GM18909 (cell line): ENCODE results near the gene LRRC72.
"Not testable (repeated sequence)": the region's sequence is repeated elsewhere in the genome, so short reads cannot be mapped to it uniquely, and the experiment has no call there.

Experiments used
- ATAC-seq: cut with Tn5 transposase; IDR thresholded peaks from one replicate; pipeline ENCODE4 v1.9.1; 2021; ENCODE audit warnings: mild to moderate bottlenecking; ENCODE audit not compliant: unreplicated experiment, poor library complexity

LRRC72 gene

DNA sequence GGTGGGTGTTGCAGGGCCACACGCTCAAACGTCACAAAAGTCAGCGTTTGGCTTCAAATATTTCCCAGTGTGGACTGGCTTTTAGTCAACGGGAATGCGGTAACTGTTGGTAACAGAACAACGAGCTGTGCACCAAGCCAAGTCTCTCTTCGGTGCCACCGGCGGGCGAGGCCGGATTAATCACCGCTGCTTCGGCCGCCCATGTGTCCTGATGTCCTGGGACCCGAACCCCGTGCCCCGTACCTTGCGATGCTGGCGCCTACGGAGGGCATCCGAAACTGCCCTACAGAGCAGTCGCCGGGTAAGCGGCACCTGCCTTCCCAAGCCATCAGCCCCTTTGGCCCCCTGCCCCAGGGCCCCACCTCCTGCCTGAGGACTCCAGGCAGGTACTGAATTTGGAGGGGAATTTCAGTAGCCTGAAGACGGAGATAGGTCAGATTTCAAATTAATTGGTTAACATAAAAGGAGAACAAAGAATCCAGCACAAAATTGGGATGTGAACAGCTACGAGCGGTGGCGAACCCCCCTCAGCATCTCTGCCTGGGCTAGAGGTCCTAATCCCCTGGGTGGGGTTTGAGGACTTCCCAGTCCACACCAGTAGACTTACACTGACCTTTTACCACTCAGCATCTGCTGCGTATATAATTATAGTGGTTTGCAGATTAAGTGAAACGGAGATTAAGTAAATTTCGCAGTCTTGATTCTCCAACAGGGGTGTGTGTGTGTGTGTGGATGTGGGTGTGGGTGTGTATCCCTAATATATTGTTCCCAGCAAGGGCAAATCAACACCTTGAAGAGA, at the start of gene LRRC72:
TSS of gene LRRC72 (plus strand) at position 84 of the 799 bp plus-strand sequence. CDS start at position 212, 128 bp downstream.
- no peak for ATAC-seq

- ATAC-seq: no peak
Observed at GRCh38 chr7:16479161-16479560, 47.5 kb upstream of the LRRC72 start.

DNA sequence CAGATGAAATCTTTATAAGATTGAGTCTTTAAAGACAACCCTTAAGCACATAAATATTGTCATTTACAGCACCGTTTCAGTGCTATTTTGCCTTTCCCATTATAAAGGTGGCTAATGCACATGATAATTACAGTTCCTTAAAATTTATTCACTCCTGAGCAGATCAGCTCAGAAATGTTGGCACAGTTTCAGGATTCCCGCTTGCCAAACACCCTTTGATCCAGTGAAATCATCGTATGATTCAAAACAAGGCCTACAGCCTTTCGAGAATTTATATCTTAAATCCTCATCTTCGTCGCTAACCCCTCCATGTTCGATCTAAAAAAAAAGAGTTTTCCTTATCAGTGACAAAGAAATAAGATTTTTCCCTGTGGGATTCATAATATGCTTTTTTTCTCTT, 47.0 kb upstream of the LRRC72 start:
- no peak for ATAC-seq

- ATAC-seq: no peak
Observed at GRCh38 chr7:16484453-16485158, 42.0 kb upstream of the LRRC72 start.

DNA sequence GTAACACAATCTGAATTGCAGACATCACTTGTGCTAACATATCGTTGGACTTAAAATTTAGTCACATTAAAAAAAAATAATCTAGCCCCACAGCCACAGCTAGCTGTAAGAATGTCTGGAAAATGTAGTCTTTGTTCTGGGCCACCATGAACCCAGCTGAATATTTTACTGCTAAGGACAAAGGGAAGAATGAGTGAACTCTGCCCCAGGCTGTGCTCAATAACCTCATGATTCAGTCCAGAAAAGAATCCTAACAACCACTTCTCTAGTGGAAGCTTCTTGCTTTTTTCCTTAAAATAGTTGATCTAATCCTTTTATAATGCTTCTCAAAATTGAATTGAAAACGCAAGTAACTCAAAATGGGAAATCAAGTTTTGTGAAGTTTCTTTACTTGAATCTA, 35.5 kb upstream of the LRRC72 start:
- no peak for ATAC-seq

- ATAC-seq: no peak
Observed at GRCh38 chr7:16492513-16493062, 34.0 kb upstream of the LRRC72 start.

- no peak for ATAC-seq
Observed at GRCh38 chr7:16493266-16493665, 33.4 kb upstream of the LRRC72 start.

- no peak for ATAC-seq
Observed at GRCh38 chr7:16494551-16494950, 32.1 kb upstream of the LRRC72 start.

DNA sequence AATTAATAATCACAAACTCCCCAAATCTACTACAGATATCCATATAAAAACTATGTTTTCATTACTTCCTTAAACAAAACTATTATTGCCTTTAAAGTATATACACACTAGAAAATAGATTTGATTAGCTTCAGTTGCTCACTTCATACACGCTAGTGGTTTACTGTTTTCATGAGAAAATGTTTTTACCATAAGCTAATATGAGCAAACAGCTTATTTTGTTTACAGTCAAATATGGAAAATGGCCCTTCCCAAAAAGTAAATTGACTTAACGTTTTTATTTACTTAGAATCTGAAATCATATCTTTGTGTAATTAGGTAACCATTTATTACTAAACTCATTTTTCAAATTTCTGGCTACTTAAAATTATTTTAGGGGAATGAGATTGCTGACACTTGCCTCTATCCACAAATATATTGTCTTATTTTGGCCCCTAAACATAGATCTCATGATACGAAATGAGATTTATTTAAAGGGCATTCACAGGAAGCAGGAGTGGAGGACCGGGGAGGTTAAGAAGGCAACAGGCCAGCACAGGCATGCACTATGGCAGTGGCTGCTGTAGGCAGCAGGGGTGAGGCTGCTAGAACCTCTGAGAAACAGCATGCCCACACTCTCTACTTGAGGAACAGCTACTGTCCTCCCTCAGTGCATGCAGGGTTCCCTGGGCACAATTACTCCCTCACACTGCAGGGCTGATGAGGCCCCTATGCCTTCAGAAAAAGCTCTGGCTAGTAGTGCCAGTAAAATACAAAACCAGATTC, 31.5 kb upstream of the LRRC72 start:
- ATAC-seq: no peak

DNA sequence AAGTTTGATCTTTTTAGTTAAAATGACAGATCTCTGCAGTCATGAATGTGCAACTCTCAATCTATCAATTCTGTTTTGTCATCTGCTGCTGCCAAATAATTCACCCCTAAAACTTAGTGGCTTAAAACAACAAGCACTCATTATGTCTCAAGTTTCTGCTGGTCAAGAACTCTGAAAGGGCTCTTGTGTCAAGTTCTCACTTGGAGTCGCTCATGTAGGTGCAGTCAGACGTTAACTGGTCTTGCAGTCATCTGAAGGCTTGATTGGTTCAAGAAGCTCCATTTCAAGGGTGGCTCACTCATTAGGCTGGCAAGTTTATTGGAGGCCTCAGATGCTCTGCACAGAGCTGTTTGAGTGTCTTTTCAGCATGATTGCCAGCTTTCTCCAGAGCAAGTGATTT, 28.5 kb upstream of the LRRC72 start:
- ATAC-seq: no peak

DNA sequence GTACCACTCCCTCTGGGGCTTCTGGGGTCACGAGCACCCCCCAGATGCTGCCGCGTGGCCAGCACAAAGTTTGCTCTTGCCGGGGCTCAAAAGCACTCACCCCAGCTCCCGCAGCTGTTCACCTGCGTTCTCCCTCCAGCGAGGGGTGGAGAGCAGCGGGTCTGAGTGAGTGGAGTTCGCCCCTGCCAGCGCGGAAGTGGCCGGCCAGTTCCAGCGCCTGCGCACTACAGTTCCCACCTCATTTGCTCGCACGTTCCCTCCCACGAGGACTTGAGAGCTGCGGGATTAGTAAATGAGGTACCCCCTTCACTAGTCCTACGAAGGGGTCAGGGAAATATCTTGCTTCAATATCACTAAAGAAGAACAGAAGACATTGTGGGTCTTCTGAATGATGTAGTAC, 24.3 kb upstream of the LRRC72 start:
- no peak for ATAC-seq

GRCh38 chr7:16504019-16504418, 22.6 kb upstream of the LRRC72 start:
- no peak for ATAC-seq

DNA sequence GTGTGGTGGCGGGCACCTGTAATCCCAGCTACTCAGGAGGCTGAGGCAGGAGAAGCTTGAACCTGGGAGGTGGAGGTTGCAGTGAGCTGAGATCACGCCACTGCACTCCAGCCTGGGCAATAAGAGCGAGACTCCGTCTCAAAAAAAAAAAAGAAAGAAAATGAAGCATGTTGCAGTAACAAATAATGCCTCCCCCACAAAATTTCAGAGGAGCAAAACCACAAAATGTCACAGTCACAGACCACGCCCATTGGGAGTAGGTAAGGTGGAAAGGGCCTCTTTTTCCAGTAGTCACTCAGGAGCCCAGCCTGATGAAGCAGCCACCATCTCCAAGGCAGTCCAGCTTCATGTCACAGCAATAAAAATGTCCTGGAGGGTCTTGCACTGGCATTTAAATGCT, 20.2 kb upstream of the LRRC72 start:
- not testable (repeated sequence) for ATAC-seq

DNA sequence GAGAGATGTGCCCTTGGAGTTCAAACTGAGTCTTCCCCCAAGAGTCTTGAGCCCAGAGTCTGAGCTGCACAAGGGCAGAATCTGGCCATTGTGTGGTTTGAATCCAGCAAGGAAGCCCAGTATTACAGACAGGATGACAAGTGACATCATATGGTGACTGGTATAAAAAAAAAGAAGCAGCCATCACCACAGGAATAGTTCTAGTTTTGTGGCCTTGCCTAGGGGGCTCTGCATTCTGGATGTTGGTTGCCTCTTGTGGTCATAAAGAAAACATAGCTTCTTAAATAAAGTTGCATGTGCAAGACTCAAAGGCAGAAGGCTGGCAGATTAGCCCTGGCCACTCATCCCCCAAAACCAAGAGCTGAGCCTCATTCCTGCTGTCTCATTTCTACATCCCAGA, 16.8 kb upstream of the LRRC72 start:
- ATAC-seq: no peak

- ATAC-seq: no peak
Observed at GRCh38 chr7:16511314-16511713, 15.3 kb upstream of the LRRC72 start.

DNA sequence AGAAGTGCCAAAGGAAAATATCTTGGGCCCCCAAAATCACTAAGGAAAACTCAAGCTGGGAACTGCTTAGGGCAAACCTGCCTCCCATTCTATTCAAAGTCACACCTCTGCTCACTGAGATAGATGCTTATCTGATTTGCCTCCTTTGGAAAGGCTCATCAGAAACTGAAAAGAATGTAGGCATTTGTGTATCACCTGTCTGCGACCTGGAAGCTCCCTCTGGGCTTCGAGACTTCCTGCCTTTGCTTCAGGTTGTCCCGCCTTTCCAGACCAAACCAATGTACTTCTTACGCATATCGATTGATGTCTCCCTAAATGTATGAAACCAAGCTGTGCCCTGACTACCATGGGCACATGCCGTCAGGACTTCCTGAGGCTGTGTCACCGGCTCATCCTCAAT, 14.5 kb upstream of the LRRC72 start:
- ATAC-seq: no peak

DNA sequence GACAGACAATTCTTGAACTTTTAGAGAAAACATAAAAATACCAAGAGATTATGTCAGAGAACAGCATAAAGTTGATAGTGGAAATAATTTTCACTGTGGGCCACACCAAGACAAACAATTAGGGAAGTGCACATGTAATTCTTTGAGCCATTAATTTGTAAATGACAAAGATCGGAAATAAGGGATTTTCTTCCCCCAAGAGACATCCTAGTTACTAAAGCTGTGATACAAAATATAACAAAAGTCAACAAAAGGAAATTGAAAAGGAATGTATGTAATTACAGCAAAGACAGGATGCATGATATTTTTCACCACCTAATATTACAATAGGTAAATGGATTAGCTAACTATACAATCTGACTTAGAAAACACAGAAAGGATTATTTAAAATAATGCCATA, 12.4 kb upstream of the LRRC72 start:
- ATAC-seq: no peak

- ATAC-seq: no peak
Observed at GRCh38 chr7:16514729-16515128, 11.9 kb upstream of the LRRC72 start.

DNA sequence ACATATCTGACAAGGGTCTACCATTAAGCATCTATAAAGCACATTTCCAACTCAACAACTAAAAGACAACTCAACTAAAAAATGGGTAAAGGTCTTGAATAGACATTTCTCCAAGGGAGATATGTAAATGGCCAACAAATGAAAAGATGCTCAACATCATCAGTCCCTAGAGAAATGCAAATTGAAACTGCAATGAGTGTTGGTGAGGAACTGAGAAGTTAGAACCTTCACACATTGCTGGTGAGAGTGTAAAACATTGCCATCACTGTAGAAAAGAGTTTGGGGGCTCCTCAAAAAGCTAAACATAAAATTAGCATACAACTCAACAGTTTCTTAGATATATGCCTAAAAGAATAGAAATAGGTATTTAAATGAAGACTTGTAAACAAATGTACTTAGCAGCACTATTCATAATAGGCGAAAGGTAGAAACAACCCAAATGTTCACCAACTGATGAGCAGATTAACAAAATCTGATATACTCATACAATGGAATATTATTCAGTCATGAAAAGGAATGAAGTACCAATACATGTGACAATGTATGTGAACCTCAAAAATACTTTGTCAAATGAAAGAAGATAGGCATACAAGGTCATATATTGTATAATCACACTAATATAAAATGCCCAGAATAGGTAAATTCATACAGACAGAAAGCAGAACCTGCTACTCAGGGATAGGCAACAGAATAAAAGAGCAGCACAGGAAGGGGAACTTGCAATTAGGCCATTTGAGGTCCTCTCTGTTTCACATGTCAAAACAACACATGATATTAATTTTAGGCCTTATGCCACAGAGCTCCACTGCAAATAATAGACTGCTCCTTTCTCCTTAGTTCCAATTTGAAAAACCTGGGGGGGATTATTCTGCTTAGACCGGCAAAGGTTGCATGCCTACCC, 10.6 kb upstream of the LRRC72 start:
- ATAC-seq: no peak

DNA sequence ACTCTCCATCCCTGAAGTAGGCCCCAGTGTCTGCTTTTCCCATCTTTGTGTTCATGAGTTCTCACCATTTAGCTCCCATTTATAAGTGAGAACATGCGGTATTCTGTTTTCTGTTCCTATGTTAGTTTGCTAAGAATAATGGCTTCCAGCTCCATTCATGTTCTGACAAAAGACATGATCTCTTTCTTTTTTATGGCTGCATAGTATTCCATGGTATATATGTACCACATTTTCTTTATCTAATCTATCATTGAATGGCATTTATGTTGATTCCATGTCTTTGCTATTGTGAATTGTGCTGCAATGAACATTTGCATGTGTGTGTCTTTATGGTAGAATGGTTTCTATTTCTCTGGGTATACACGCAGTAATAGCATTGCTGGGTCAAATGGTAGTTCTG, 6.6 kb upstream of the LRRC72 start:
- ATAC-seq: not testable (repeated sequence)
